ENCODE measurements around the gene SPATC1L. TPM values are rescaled to one million over a fixed set of nuclear protein-coding genes. Genes with fewer than 3 reads are reported as not detected.

SPATC1L gene
- total RNA-seq, 2 experiments from 2014 or later = 4.7 to 8.3 TPM

DNA sequence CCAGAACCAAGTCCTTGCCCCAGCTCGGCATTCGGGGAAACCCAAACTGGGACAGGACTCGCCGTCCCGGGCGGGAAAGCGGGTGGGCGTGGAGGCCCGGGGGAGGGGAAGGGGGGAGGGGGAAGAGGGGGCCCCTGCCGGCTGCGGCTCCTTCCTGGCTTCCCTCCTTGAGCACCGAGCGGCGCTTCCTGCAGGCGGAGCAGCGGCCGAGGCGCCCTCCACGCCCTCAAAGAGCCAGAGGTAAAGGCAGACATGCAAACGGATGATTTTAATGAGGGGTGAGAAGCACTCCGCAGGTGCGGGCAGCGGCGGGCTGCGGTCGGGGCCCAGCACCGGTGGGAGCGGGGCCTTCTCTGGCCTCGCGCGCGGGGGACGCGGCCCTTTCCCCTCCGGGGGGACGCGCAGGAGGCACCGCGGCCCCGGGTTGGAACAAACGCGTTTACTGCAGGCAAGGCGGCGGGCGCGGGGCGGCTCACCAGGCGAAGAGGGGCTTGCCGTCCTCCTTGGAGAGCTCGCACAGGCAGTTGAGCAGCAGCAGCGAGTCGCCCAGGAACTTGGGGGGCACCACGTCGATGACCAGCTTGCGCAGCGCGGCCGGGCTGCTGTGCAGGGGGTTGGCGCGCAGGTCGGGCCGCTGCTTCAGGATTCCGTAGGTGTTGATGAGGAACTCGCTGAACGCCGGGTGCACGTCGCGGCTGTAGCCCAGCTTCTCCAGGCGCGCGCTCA, 23.2 kb downstream of the SPATC1L start:
- no peaks in the 10 kb centered on the region for H3K36me3 ChIP-seq (ENCODE audit: insufficient read depth, low read length)
- H3K79me2 ChIP-seq (ENCODE audit: insufficient read depth, low read depth, low read length) = no peaks in the 10 kb centered on the region
- H3K9me3 ChIP-seq (ENCODE audit: low read length) = peaks cover 3% of the 10 kb centered on the region; the same call in 1 of the 2 replicates
- H3K4me3 ChIP-seq (ENCODE audit: low read depth, low read length, poor library complexity, severe bottlenecking) = no peak overlapping the region
- H3K4me2 ChIP-seq (ENCODE audit: low read length) = no peak overlapping the region
- H3K27ac ChIP-seq (ENCODE audit: low read depth, low read length, poor library complexity, severe bottlenecking) = no peak overlapping the region
- no peaks in the 10 kb centered on the region for H3K4me1 ChIP-seq (ENCODE audit: insufficient read depth, low read length, poor library complexity, severe bottlenecking)
- no peaks in the 10 kb centered on the region for H3K9me2 ChIP-seq (ENCODE audit: insufficient read depth, low read length)
- ChIA-PET CTCF (ENCODE audit: unreplicated experiment) (no interaction called here), POLR2A (no interaction called here)
- TF ChIP-seq EZH2phosphoT487 (IDR thresholded peaks at IDR 0.05; ENCODE audit: borderline replicate concordance, low read depth, low read length) = no peak
- TF ChIP-seq CTCF (conservative IDR thresholded peaks at IDR 0.05; ENCODE audit: low read length) = no peak
- DNase-seq (ENCODE audit: low spot score) = no peak
- intact Hi-C loops (cut with micrococcal nuclease; ENCODE audit: unreplicated experiment) = no loop called here
- H4K20me1 ChIP-seq (ENCODE audit: insufficient read depth, low read length) = no peaks in the 10 kb centered on the region
- H2AFZ ChIP-seq (ENCODE audit: low read length) = no peak overlapping the region
- BruUV-seq (replicated peaks) = no TSS peak

DNA sequence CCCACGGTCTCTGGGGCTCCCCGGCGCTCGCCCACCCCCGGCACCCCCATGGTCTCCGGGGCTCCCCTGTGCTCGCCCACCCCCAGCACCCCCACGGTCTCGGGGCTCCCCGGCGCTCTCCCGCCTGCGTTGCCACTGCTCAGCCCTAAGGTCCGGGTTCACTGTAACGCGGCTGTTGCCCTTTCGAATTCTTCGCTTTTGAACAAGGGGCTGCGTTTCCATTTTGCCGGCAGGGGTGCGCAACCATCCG, 23.7 kb downstream of the SPATC1L start:
- H3K27ac ChIP-seq (ENCODE audit: low read depth, low read length, poor library complexity, severe bottlenecking) = no peak overlapping the region
- peaks cover 3% of the 10 kb centered on the region; the same call in 1 of the 2 replicates for H3K9me3 ChIP-seq (ENCODE audit: low read length)
- H3K4me3 ChIP-seq (ENCODE audit: low read depth, low read length, poor library complexity, severe bottlenecking) = no peak overlapping the region
- BruUV-seq (replicated peaks) = no TSS peak
- ChIA-PET CTCF (ENCODE audit: unreplicated experiment) (no interaction called here), POLR2A (no interaction called here)
- TF ChIP-seq CTCF (conservative IDR thresholded peaks at IDR 0.05; ENCODE audit: low read length) (no peak), EZH2phosphoT487 (IDR thresholded peaks at IDR 0.05; ENCODE audit: borderline replicate concordance, low read depth, low read length) (no peak)
- H4K20me1 ChIP-seq (ENCODE audit: insufficient read depth, low read length) = no peaks in the 10 kb centered on the region
- H2AFZ ChIP-seq (ENCODE audit: low read length) = no peak overlapping the region
- H3K36me3 ChIP-seq (ENCODE audit: insufficient read depth, low read length) = no peaks in the 10 kb centered on the region
- no peaks in the 10 kb centered on the region for H3K9me2 ChIP-seq (ENCODE audit: insufficient read depth, low read length)
- intact Hi-C loops (cut with micrococcal nuclease; ENCODE audit: unreplicated experiment) = no loop called here
- no peaks in the 10 kb centered on the region for H3K79me2 ChIP-seq (ENCODE audit: insufficient read depth, low read depth, low read length)
- H3K4me2 ChIP-seq (ENCODE audit: low read length) = no peak overlapping the region
- H3K4me1 ChIP-seq (ENCODE audit: insufficient read depth, low read length, poor library complexity, severe bottlenecking) = no peaks in the 10 kb centered on the region
- DNase-seq (ENCODE audit: low spot score) = no peak

GRCh38 chr21:46159841-46160656, 24.2 kb downstream of the SPATC1L start:
- TF ChIP-seq EZH2phosphoT487 (IDR thresholded peaks at IDR 0.05; ENCODE audit: borderline replicate concordance, low read depth, low read length) (no peak), CTCF (conservative IDR thresholded peaks at IDR 0.05; ENCODE audit: low read length) (no peak)
- ChIA-PET CTCF (ENCODE audit: unreplicated experiment) (no interaction called here), POLR2A (no interaction called here)
- BruUV-seq (replicated peaks) = no TSS peak
- Histone ChIP-seq H3K4me3 (ENCODE audit: low read depth, low read length, poor library complexity, severe bottlenecking) (no peak overlapping the region), H3K36me3 (ENCODE audit: insufficient read depth, low read length) (no peaks in the 10 kb centered on the region), H3K9me2 (ENCODE audit: insufficient read depth, low read length) (no peaks in the 10 kb centered on the region), H4K20me1 (ENCODE audit: insufficient read depth, low read length) (no peaks in the 10 kb centered on the region), H3K4me1 (ENCODE audit: insufficient read depth, low read length, poor library complexity, severe bottlenecking) (no peaks in the 10 kb centered on the region), H3K79me2 (ENCODE audit: insufficient read depth, low read depth, low read length) (no peaks in the 10 kb centered on the region), H2AFZ (ENCODE audit: low read length) (no peak overlapping the region), H3K27ac (ENCODE audit: low read depth, low read length, poor library complexity, severe bottlenecking) (no peak overlapping the region), H3K9me3 (ENCODE audit: low read length) (peaks cover 3% of the 10 kb centered on the region; the same call in 1 of the 2 replicates), H3K4me2 (ENCODE audit: low read length) (no peak overlapping the region)
- DNase-seq (ENCODE audit: low spot score) = no peak
- intact Hi-C loops (cut with micrococcal nuclease; ENCODE audit: unreplicated experiment) = no loop called here

All from OCI-LY7 (cell line).